Endothelial cell of umbilical vein (primary cell): ENCODE data around the gene SLTM. TPM values are rescaled to one million over a fixed set of nuclear protein-coding genes. Genes with fewer than 3 reads are reported as not detected.

Experiments used
- BruUV-seq: library from RNA; stranded (reverse); fragments of 400-500 nt; replicated peaks from 2 replicates; lab custom pipeline; 2021; lab: Mats Ljungman, UMichigan
- CTCF ChIA-PET: fragments of 300-600, 350-600 bp; sonication (Branson Sonifier 250); formaldehyde crosslinking; loops from one replicate; lab custom pipeline; 2021; ENCODE audit warnings: antibody characterized with exemption, inconsistent platforms; lab: Charles Lee
- POLR2A ChIA-PET: fragments of 300-600, 350-600 bp; sonication (Branson Sonifier 250); formaldehyde crosslinking; loops from one replicate; lab custom pipeline; 2021; ENCODE audit warnings: antibody characterized with exemption, inconsistent platforms; lab: Charles Lee
- DNase-seq: peaks from one replicate; pipeline ENCODE4 v3.0.0-alpha.2; 2011; ENCODE audit warnings: low read depth, low spot score
- FAIRE-seq: peaks from 2 replicates; lab custom pipeline; 2011; peaks lifted over from hg19 to GRCh38; lab: Jason Lieb, UNC
- H2AFZ ChIP-seq: 2 replicates; pipeline ENCODE4 v1.6.0; 2012; ENCODE audit warnings: low read depth, low read length, control low read depth, inconsistent platforms
- H3K27ac ChIP-seq: 2 replicates; pipeline ENCODE4 v1.5.1; 2011; ENCODE audit warnings: low read depth, mild to moderate bottlenecking, control low read depth, low read length, moderate library complexity; ENCODE audit not compliant: insufficient read depth
- H3K27me3 ChIP-seq, 2 experiments: 2 replicates each; pipeline versions ENCODE4 v1.6.0 to v1.6.1; 2011; ENCODE audit warnings: low read length in 2 of 2, mixed read lengths in 1 of 2; ENCODE audit not compliant: control insufficient read depth in 2 of 2, insufficient read depth in 2 of 2
- H3K36me3 ChIP-seq, 2 experiments: 2 replicates in 1 of 2; 3 replicates in 1 of 2; pipeline ENCODE4 v1.5.1; 2011; ENCODE audit warnings: low read length in 2 of 2, mild to moderate bottlenecking in 1 of 2, moderate library complexity in 1 of 2; ENCODE audit not compliant: control insufficient read depth in 2 of 2, insufficient read depth in 2 of 2; ENCODE audit errors: extremely low read depth in 1 of 2
- H3K4me1 ChIP-seq: 3 replicates; pipeline ENCODE4 v1.5.1; 2011; ENCODE audit warnings: mild to moderate bottlenecking, low read length; ENCODE audit not compliant: control insufficient read depth, insufficient read depth; ENCODE audit errors: extremely low read depth
- H3K4me2 ChIP-seq: 2 replicates; pipeline ENCODE4 v1.6.1; 2011; ENCODE audit warnings: low read length, control low read depth, mixed read lengths; ENCODE audit not compliant: insufficient read depth
- H3K4me3 ChIP-seq, 3 experiments: fragments of 200-600 bp in 1 of 3; sonication (generic), shearing (Covaris generic) in 1 of 3; replicated peaks in 1 of 3; 2 replicates each; pipeline ENCODE4 v1.5.1; 2011 to 2016; ENCODE audit warnings: control low read depth in 3 of 3, low read length in 3 of 3, mild to moderate bottlenecking in 2 of 3, inconsistent platforms in 1 of 3, low read depth in 1 of 3, moderate library complexity in 1 of 3; ENCODE audit not compliant: insufficient read depth in 1 of 3
- H3K79me2 ChIP-seq: 2 replicates; pipeline ENCODE4 v1.6.0; 2012; ENCODE audit warnings: low read length, inconsistent platforms; ENCODE audit not compliant: control insufficient read depth, insufficient read depth
- H3K9ac ChIP-seq: replicated peaks from 2 replicates; pipeline ENCODE3; 2011; ENCODE audit warnings: low read length, control low read depth; ENCODE audit not compliant: insufficient read depth; ENCODE audit errors: extremely low read depth
- H3K9me1 ChIP-seq: replicated peaks from 3 replicates; pipeline ENCODE4 v1.6.0; 2011; ENCODE audit warnings: mild to moderate bottlenecking, low read length; ENCODE audit not compliant: control insufficient read depth, insufficient read depth; ENCODE audit errors: extremely low read depth
- H3K9me3 ChIP-seq: replicated peaks from 2 replicates; pipeline ENCODE4 v1.5.1; 2012; ENCODE audit warnings: low read length, inconsistent platforms; ENCODE audit not compliant: control insufficient read depth, insufficient read depth
- H4K20me1 ChIP-seq: replicated peaks from 2 replicates; pipeline ENCODE3; 2011; ENCODE audit warnings: mild to moderate bottlenecking, low read length; ENCODE audit not compliant: control insufficient read depth, insufficient read depth; ENCODE audit errors: extremely low read depth
- EZH2 ChIP-seq: IDR thresholded peaks from 2 replicates; pipeline ENCODE4 v1.6.1; 2012; ENCODE audit warnings: borderline replicate concordance, low read depth, mild to moderate bottlenecking, moderate library complexity, low read length, inconsistent platforms; ENCODE audit not compliant: severe bottlenecking
- FOS ChIP-seq: IDR thresholded peaks from 2 replicates; pipeline ENCODE4 v1.6.1; 2011; ENCODE audit warnings: mild to moderate bottlenecking, low read length, moderate library complexity, borderline replicate concordance; ENCODE audit not compliant: insufficient read depth
- GATA2 ChIP-seq: IDR thresholded peaks from 2 replicates; pipeline ENCODE4 v1.7.0; 2011; ENCODE audit warnings: low read depth, mild to moderate bottlenecking, moderate library complexity, mixed read lengths, low read length; ENCODE audit not compliant: insufficient read length, insufficient read depth
- JUN ChIP-seq: IDR thresholded peaks from 2 replicates; pipeline ENCODE4 v1.6.1; 2011; ENCODE audit warnings: borderline replicate concordance, low read depth; ENCODE audit not compliant: insufficient read length, insufficient read depth
- MYC ChIP-seq: IDR thresholded peaks from one replicate; pipeline ENCODE4 v1.6.1; 2011; ENCODE audit warnings: mild to moderate bottlenecking, low read depth, low read length
- POLR2A ChIP-seq: IDR thresholded peaks from 2 replicates; pipeline ENCODE4 v1.6.1; 2012; ENCODE audit warnings: low read depth, mild to moderate bottlenecking, control low read depth, low read length
- POLR2AphosphoS5 ChIP-seq: IDR thresholded peaks from 2 replicates; pipeline ENCODE4 v1.6.1; 2012; ENCODE audit warnings: low read depth, mild to moderate bottlenecking, control low read depth, low read length, moderate library complexity; ENCODE audit not compliant: insufficient read depth
- dilution Hi-C: fragments of 300-500 bp; cut with MboI; formaldehyde crosslinking; loops from one replicate; pipeline ENCODE4 v1.15.0; 2019; ENCODE audit warnings: low sequenced_read_pairs; ENCODE audit not compliant: extremely low pct_ligation_motif_present
- intact Hi-C: fragments of 100-400 bp; cut with micrococcal nuclease; formaldehyde crosslinking; loops from one replicate; pipeline ENCODE4 v1.10.0; 2022
- polyA plus RNA-seq, 4 experiments: library from polyadenylated mRNA; depleted of rRNA in 3 of 4; stranded (reverse) in 3 of 4; unstranded in 1 of 4; fragments of >200 nt; gene quantifications; 2 replicates each; pipeline versions ENCODE4 v1.2.1 to v1.2.3, GENCODE V29; 2011 to 2012; ENCODE audit warnings: missing spikeins in 1 of 4
- total RNA-seq: library from RNA; stranded (reverse); gene quantifications from 2 replicates; pipeline ENCODE4 v1.2.3, GENCODE V29; 2021
- TF ChIP-seq, protein P1 (sequence below): IDR thresholded peaks from 2 replicates; pipeline ENCODE4 v1.6.1; 2011; ENCODE audit not compliant: insufficient read depth, insufficient read length
- TF ChIP-seq, protein P2 (sequence below), 2 donors: IDR thresholded peaks; 1 replicate in 1 of 2; 2 replicates in 1 of 2; pipeline ENCODE4 v1.5.1; 2011; ENCODE audit warnings: low read length in 2 of 2, mild to moderate bottlenecking in 2 of 2, moderate library complexity in 2 of 2, control low read depth in 1 of 2, inconsistent platforms in 1 of 2, low read depth in 1 of 2; ENCODE audit not compliant: insufficient read depth in 1 of 2; ENCODE audit errors: extremely low read depth in 1 of 2

SLTM gene
- total and polyA plus RNA-seq, 2 donors (not counting 3 experiments of a cell fraction or from before 2014, with no cell fraction given): 28.1 to 93.0 TPM

DNA sequence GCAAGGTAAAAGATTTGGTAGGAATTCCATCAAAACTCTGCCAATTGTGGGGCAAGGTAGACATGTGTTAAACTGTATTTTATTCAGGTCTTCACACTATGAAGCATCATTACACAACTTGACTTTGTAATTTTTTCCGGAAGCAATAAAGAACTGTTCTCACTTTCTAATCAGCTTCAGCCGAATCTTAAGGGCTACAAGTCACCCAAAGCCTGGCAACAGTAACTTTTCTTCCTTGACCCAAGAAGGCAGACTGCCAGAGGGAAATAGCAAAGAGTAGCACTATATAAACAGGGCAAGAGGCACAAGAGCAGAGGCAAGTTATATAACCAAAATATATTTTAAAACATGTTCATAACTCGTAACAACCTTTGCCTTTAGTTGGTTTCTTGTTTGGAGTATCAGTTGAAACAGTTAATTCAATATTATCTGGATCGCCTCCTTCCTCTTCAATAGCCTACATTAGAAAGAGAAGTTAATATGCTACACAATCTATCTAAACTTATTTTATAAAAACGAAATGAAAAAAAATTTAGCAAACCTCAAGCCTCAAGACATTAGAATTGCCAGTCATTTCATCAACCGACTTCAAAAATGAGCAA lies 1.4 kb downstream of the SLTM start:
- no peaks in the 10 kb centered on the region for H3K27me3 ChIP-seq

More for the DNA sequence above, 1.4 kb downstream of the SLTM start:
- peak overlapping the region; percentile 54 to 97 (median 95) for H3K4me3 ChIP-seq
- DNase-seq (peak; percentile 65), FAIRE-seq (peak; percentile 8)
- H3K9ac ChIP-seq: peak overlapping the region; percentile 99
- H3K9me1 ChIP-seq: no peaks in the 10 kb centered on the region
- TF ChIP-seq EZH2: no peak
- no peak for TF ChIP-seq MYC
- TF ChIP-seq GATA2: no peak
- TF ChIP-seq POLR2AphosphoS5: no peak
- no peak for TF ChIP-seq FOS
- TF ChIP-seq, protein P1, sequence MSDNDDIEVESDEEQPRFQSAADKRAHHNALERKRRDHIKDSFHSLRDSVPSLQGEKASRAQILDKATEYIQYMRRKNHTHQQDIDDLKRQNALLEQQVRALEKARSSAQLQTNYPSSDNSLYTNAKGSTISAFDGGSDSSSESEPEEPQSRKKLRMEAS: no peak
- TF ChIP-seq, protein P2, sequence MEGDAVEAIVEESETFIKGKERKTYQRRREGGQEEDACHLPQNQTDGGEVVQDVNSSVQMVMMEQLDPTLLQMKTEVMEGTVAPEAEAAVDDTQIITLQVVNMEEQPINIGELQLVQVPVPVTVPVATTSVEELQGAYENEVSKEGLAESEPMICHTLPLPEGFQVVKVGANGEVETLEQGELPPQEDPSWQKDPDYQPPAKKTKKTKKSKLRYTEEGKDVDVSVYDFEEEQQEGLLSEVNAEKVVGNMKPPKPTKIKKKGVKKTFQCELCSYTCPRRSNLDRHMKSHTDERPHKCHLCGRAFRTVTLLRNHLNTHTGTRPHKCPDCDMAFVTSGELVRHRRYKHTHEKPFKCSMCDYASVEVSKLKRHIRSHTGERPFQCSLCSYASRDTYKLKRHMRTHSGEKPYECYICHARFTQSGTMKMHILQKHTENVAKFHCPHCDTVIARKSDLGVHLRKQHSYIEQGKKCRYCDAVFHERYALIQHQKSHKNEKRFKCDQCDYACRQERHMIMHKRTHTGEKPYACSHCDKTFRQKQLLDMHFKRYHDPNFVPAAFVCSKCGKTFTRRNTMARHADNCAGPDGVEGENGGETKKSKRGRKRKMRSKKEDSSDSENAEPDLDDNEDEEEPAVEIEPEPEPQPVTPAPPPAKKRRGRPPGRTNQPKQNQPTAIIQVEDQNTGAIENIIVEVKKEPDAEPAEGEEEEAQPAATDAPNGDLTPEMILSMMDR (IDR thresholded peaks at IDR 0.05; ENCODE audit: extremely low read depth in 1 of 2, insufficient read depth in 1 of 2, low read depth in 1 of 2, low read length in 2 of 2): no peak
- no peak for TF ChIP-seq JUN
- TF ChIP-seq POLR2A: no peak
- POLR2A ChIA-PET: no interaction called here
- intact Hi-C loops (no loop called here), dilution Hi-C loops (no loop called here)
- peaks cover 3% of the 10 kb centered on the region for H4K20me1 ChIP-seq
- CTCF ChIA-PET: interaction anchor here (0.9 to 1.2 kb wide), 2 partner anchors 10 to 704 kb away, joined by 4 to 5 read pairs; no protein-coding TSS in a partner anchor
- H3K36me3 ChIP-seq: peaks cover 0 to 5% of the 10 kb centered on the region in 2 experiments
- no peak overlapping the region for H2AFZ ChIP-seq
- peak overlapping the region; percentile 93 for H3K27ac ChIP-seq
- no TSS peak for BruUV-seq
- H3K79me2 ChIP-seq: peaks cover 51% of the 10 kb centered on the region
- peaks cover 19% of the 10 kb centered on the region for H3K4me1 ChIP-seq
- no peaks in the 10 kb centered on the region for H3K9me3 ChIP-seq
- peak overlapping the region; percentile 99 for H3K4me2 ChIP-seq
